HEK293 (cell line): ENCODE results near the gene JTB.

Experiments used
- REPIN1 ChIP-seq: fragments of 450-650 bp; formaldehyde crosslinking; IDR thresholded peaks from 2 replicates; pipeline ENCODE4 v1.5.1; 2017; ENCODE audit warnings: missing biosample characterization, missing genetic modification characterization, low read depth
- SALL2 ChIP-seq: fragments of 450-650 bp; formaldehyde crosslinking; IDR thresholded peaks from 2 replicates; pipeline ENCODE4 v1.5.0; 2017; ENCODE audit warnings: missing biosample characterization, mild to moderate bottlenecking, missing genetic modification characterization, borderline replicate concordance
- ZBTB21 ChIP-seq: fragments of 450-650 bp; formaldehyde crosslinking; IDR thresholded peaks from 2 replicates; pipeline ENCODE4 v1.5.1; 2017; ENCODE audit warnings: missing biosample characterization, missing genetic modification characterization
- ZNF10 ChIP-seq: fragments of 450-650 bp; formaldehyde crosslinking; IDR thresholded peaks from 2 replicates; pipeline ENCODE4 v1.5.1; 2017; ENCODE audit warnings: missing biosample characterization, missing genetic modification characterization
- ZNF629 ChIP-seq: fragments of 450-650 bp; formaldehyde crosslinking; IDR thresholded peaks from 2 replicates; pipeline ENCODE4 v1.5.1; 2017; ENCODE audit warnings: missing biosample characterization, missing genetic modification characterization
- TF ChIP-seq, protein P1 (sequence below): fragments of 450-650 bp; formaldehyde crosslinking; IDR thresholded peaks from 2 replicates; pipeline ENCODE4 v1.5.1; 2016; ENCODE audit warnings: missing biosample characterization, missing genetic modification characterization

DNA sequence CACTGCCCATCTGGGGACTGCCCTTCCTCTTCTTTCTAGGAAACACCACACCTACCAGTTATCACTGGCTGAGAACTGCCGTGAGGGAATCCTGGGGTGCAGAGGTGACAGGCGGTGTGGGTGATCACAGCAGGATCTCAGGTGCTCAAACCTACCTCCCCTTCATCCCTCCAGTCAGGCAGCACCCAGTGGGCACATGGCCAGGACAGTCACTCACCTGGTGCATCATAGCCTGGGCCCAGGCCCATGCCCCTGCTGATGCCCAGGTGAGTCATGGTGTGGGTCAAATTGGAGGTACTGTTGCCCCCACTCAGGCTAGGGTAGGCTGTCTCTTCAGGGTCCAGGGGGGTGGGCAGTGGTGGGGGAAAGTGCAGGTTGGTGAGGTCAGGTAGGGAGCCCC, 25.7 kb downstream of the JTB start:
- TF ChIP-seq ZNF629 (tag by site-specific recombination) (no peak), ZBTB21 (no peak), ZNF10 (tag by site-specific recombination) (no peak), SALL2 (tag by site-specific recombination) (no peak), REPIN1 (tag by site-specific recombination) (no peak)
- TF ChIP-seq, protein P1, sequence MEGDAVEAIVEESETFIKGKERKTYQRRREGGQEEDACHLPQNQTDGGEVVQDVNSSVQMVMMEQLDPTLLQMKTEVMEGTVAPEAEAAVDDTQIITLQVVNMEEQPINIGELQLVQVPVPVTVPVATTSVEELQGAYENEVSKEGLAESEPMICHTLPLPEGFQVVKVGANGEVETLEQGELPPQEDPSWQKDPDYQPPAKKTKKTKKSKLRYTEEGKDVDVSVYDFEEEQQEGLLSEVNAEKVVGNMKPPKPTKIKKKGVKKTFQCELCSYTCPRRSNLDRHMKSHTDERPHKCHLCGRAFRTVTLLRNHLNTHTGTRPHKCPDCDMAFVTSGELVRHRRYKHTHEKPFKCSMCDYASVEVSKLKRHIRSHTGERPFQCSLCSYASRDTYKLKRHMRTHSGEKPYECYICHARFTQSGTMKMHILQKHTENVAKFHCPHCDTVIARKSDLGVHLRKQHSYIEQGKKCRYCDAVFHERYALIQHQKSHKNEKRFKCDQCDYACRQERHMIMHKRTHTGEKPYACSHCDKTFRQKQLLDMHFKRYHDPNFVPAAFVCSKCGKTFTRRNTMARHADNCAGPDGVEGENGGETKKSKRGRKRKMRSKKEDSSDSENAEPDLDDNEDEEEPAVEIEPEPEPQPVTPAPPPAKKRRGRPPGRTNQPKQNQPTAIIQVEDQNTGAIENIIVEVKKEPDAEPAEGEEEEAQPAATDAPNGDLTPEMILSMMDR = no peak
